PC-9 (cell line): ENCODE data around the gene YTHDC2. TPM values are rescaled to one million over a fixed set of nuclear protein-coding genes. Genes with fewer than 3 reads are reported as not detected.

Experiments
- BruUV-seq: library from RNA; stranded (reverse); fragments of 400-500 nt; replicated peaks from 2 replicates; lab custom pipeline; 2021; lab: Mats Ljungman, UMichigan
- CTCF ChIA-PET: fragments of 300-600 bp; sonication (Branson Sonifier 250); formaldehyde crosslinking; loops from one replicate; lab custom pipeline; 2022; ENCODE audit warnings: antibody characterized with exemption; lab: Charles Lee
- POLR2A ChIA-PET: fragments of 300-600 bp; sonication (Branson Sonifier 250); formaldehyde crosslinking; loops from one replicate; lab custom pipeline; 2022; ENCODE audit warnings: antibody characterized with exemption; ENCODE audit not compliant: unreplicated experiment; lab: Charles Lee
- DNase-seq, 2 experiments: peaks; one replicate each; pipeline versions ENCODE4 v3.0.0 to v3.0.0-alpha.2; 2015 to 2022; ENCODE audit warnings: mixed read lengths in 1 of 2
- H2AFZ ChIP-seq: fragments of 200-600 bp; sonication (generic); 2 replicates; pipeline ENCODE4 v1.8.1; 2017; ENCODE audit warnings: antibody characterized with exemption
- H3F3A ChIP-seq: fragments of 200-600 bp; sonication (generic); 2 replicates; pipeline ENCODE4 v1.8.1; 2017; ENCODE audit warnings: antibody characterized with exemption, mild to moderate bottlenecking, low read depth; ENCODE audit not compliant: insufficient read depth
- H3K27ac ChIP-seq: fragments of 200-600 bp; sonication (generic); 2 replicates; pipeline ENCODE4 v1.6.1; 2016; ENCODE audit warnings: mixed run types
- H3K27me3 ChIP-seq: fragments of 200-600 bp; sonication (generic); 2 replicates; pipeline ENCODE4 v1.6.1; 2016; ENCODE audit warnings: low read depth, mixed run types; ENCODE audit not compliant: insufficient read depth
- H3K36me3 ChIP-seq: fragments of 200-600 bp; sonication (generic); 2 replicates; pipeline ENCODE4 v1.6.1; 2016; ENCODE audit warnings: low read depth, mixed run types
- H3K4me1 ChIP-seq: fragments of 200-600 bp; sonication (generic); replicated peaks from 2 replicates; pipeline ENCODE4 v1.6.1; 2016; ENCODE audit warnings: mixed run types; ENCODE audit not compliant: insufficient read depth
- H3K4me2 ChIP-seq: fragments of 200-600 bp; sonication (generic); 2 replicates; pipeline ENCODE4 v1.6.1; 2017; ENCODE audit warnings: mixed run types
- H3K4me3 ChIP-seq: fragments of 200-600 bp; sonication (generic); 2 replicates; pipeline ENCODE4 v1.6.1; 2016; ENCODE audit warnings: mixed run types
- H3K79me2 ChIP-seq: fragments of 200-600 bp; sonication (generic); 2 replicates; pipeline ENCODE4 v1.6.1; 2017; ENCODE audit warnings: low read depth, mixed run types
- H3K9me2 ChIP-seq: fragments of 200-600 bp; sonication (generic); 2 replicates; pipeline ENCODE4 v1.8.1; 2017; ENCODE audit warnings: mild to moderate bottlenecking; ENCODE audit not compliant: insufficient read depth
- H3K9me3 ChIP-seq: fragments of 200-600 bp; sonication (generic); 2 replicates; pipeline ENCODE4 v1.8.1; 2016; ENCODE audit warnings: low read depth; ENCODE audit not compliant: insufficient read depth
- H4K20me1 ChIP-seq: fragments of 200-600 bp; sonication (generic); 2 replicates; pipeline ENCODE4 v1.8.1; 2017; ENCODE audit not compliant: insufficient read depth
- CTCF ChIP-seq: fragments of 200-600 bp; sonication (generic); conservative IDR thresholded peaks from 2 replicates; pipeline ENCODE4 v1.6.1; 2017; ENCODE audit warnings: mixed run types, antibody characterized with exemption, mild to moderate bottlenecking, moderate library complexity
- EZH2 ChIP-seq: fragments of 200-600 bp; sonication (generic); IDR thresholded peaks from 2 replicates; pipeline ENCODE4 v1.8.0; 2017; ENCODE audit warnings: antibody characterized with exemption, low read depth
- intact Hi-C: fragments of 100-400 bp; cut with micrococcal nuclease; formaldehyde crosslinking; loops from one replicate; pipeline ENCODE4 v1.10.0; 2022; ENCODE audit not compliant: unreplicated experiment
- total RNA-seq: library from RNA; stranded (reverse); gene quantifications from 2 replicates; pipeline ENCODE4 v1.2.3, GENCODE V29; 2021

YTHDC2 gene
- total RNA-seq, 1 experiment from 2014 or later: 14.9 TPM

GRCh38 chr5:113502073-113502472, 11.4 kb upstream of the YTHDC2 start:
- H3K4me1 ChIP-seq: no peaks in the 10 kb centered on the region
- BruUV-seq: no TSS peak
- H3K9me3 ChIP-seq: no peaks in the 10 kb centered on the region
- no peaks in the 10 kb centered on the region for H4K20me1 ChIP-seq
- no peaks in the 10 kb centered on the region for H3K9me2 ChIP-seq
- POLR2A ChIA-PET: no interaction called here
- H3K4me3 ChIP-seq: no peak overlapping the region
- CTCF ChIA-PET: no interaction called here
- H3K27ac ChIP-seq: no peak overlapping the region
- no peak overlapping the region for H2AFZ ChIP-seq
- DNase-seq: no peak
- H3K27me3 ChIP-seq: no peaks in the 10 kb centered on the region
- H3K4me2 ChIP-seq: no peak overlapping the region
- no peaks in the 10 kb centered on the region for H3F3A ChIP-seq
- H3K79me2 ChIP-seq: no peaks in the 10 kb centered on the region
- H3K36me3 ChIP-seq: no peaks in the 10 kb centered on the region
- intact Hi-C loops: no loop called here
- TF ChIP-seq CTCF (no peak), EZH2 (no peak)

- H4K20me1 ChIP-seq: no peaks in the 10 kb centered on the region
- H3F3A ChIP-seq: no peaks in the 10 kb centered on the region
- no peaks in the 10 kb centered on the region for H3K9me2 ChIP-seq
- no peaks in the 10 kb centered on the region for H3K79me2 ChIP-seq
- H2AFZ ChIP-seq: no peak overlapping the region
- no TSS peak for BruUV-seq
- H3K27ac ChIP-seq: no peak overlapping the region
- intact Hi-C loops: no loop called here
- no peak for TF ChIP-seq CTCF
- TF ChIP-seq EZH2: no peak
- CTCF ChIA-PET: no interaction called here
- DNase-seq: no peak
- POLR2A ChIA-PET: no interaction called here
- H3K4me3 ChIP-seq: no peak overlapping the region
- H3K36me3 ChIP-seq: no peaks in the 10 kb centered on the region
- H3K9me3 ChIP-seq: no peaks in the 10 kb centered on the region
- H3K27me3 ChIP-seq: no peaks in the 10 kb centered on the region
- H3K4me2 ChIP-seq: no peak overlapping the region
- no peaks in the 10 kb centered on the region for H3K4me1 ChIP-seq
These were observed 10.3 kb upstream of the YTHDC2 start for GRCh38 chr5:113503146-113503545.

GRCh38 chr5:113505181-113505580, 8.3 kb upstream of the YTHDC2 start:
- no peaks in the 10 kb centered on the region for H3K36me3 ChIP-seq
- intact Hi-C loops: no loop called here
- no peak for TF ChIP-seq CTCF
- no peak for DNase-seq
- no peak overlapping the region for H3K27ac ChIP-seq
- H3K9me2 ChIP-seq: no peaks in the 10 kb centered on the region
- no peak overlapping the region for H3K4me2 ChIP-seq
- H3K4me1 ChIP-seq: no peaks in the 10 kb centered on the region
- H3F3A ChIP-seq: no peaks in the 10 kb centered on the region
- H2AFZ ChIP-seq: no peak overlapping the region
- no peaks in the 10 kb centered on the region for H3K9me3 ChIP-seq
- ChIA-PET CTCF (interaction anchor here (0.6 kb wide), 1 partner anchor 544 kb away, joined by 3 read pairs; no protein-coding TSS in a partner anchor), POLR2A (no interaction called here)
- H3K27me3 ChIP-seq: no peaks in the 10 kb centered on the region
- no peaks in the 10 kb centered on the region for H4K20me1 ChIP-seq
- no peaks in the 10 kb centered on the region for H3K79me2 ChIP-seq
- no peak overlapping the region for H3K4me3 ChIP-seq
- no TSS peak for BruUV-seq
